GM23248 (cell line): ENCODE data around the gene ERN1. TPM values are rescaled to one million over a fixed set of nuclear protein-coding genes. Genes with fewer than 3 reads are reported as not detected.

Source experiments
- DNase-seq: peaks from one replicate; pipeline ENCODE4 v3.0.0-alpha.2; 2015
- H2AFZ ChIP-seq: fragments of 200-600 bp; sonication (generic); 2 replicates; pipeline ENCODE4 v1.6.1; 2016; ENCODE audit warnings: antibody characterized with exemption
- H3F3A ChIP-seq: fragments of 200-600 bp; sonication (generic); 2 replicates; pipeline ENCODE4 v1.6.1; 2016; ENCODE audit warnings: mild to moderate bottlenecking, antibody characterized with exemption, mixed run types; ENCODE audit not compliant: insufficient read depth
- H3K27ac ChIP-seq: fragments of 200-600 bp; sonication (generic); 2 replicates; pipeline ENCODE4 v1.5.1; 2016; ENCODE audit warnings: mild to moderate bottlenecking
- H3K27me3 ChIP-seq: fragments of 200-600 bp; sonication (generic); replicated peaks from 2 replicates; pipeline ENCODE4 v1.6.1; 2016; ENCODE audit warnings: mild to moderate bottlenecking; ENCODE audit not compliant: insufficient read depth
- H3K36me3 ChIP-seq: fragments of 200-600 bp; sonication (generic); 2 replicates; pipeline ENCODE4 v1.6.1; 2016; ENCODE audit warnings: low read depth, mild to moderate bottlenecking
- H3K4me1 ChIP-seq: fragments of 200-600 bp; sonication (generic); 2 replicates; pipeline ENCODE4 v1.6.1; 2016; ENCODE audit warnings: mild to moderate bottlenecking; ENCODE audit not compliant: insufficient read depth
- H3K4me2 ChIP-seq: fragments of 200-600 bp; sonication (generic); one replicate; pipeline ENCODE4 v1.6.1; 2016; ENCODE audit warnings: mild to moderate bottlenecking; ENCODE audit not compliant: unreplicated experiment
- H3K4me3 ChIP-seq: fragments of 200-600 bp; sonication (generic); 2 replicates; pipeline ENCODE4 v1.5.1; 2016; ENCODE audit warnings: mild to moderate bottlenecking
- H3K79me2 ChIP-seq: fragments of 200-600 bp; sonication (generic); 2 replicates; pipeline ENCODE4 v1.6.1; 2016; ENCODE audit warnings: mild to moderate bottlenecking; ENCODE audit not compliant: insufficient read depth
- H3K9ac ChIP-seq: fragments of 200-600 bp; sonication (generic); 2 replicates; pipeline ENCODE4 v1.6.1; 2016; ENCODE audit warnings: mild to moderate bottlenecking
- H3K9me2 ChIP-seq: fragments of 200-600 bp; sonication (generic); 2 replicates; pipeline ENCODE4 v1.6.1; 2016; ENCODE audit warnings: mixed run types, mild to moderate bottlenecking, moderate library complexity; ENCODE audit not compliant: insufficient read depth
- H3K9me3 ChIP-seq: fragments of 200-600 bp; sonication (generic); one replicate; pipeline ENCODE4 v1.6.1; 2017; ENCODE audit warnings: low read depth
- H4K20me1 ChIP-seq: fragments of 200-600 bp; sonication (generic); 2 replicates; pipeline ENCODE4 v1.6.0; 2016; ENCODE audit not compliant: insufficient read depth
- EZH2 ChIP-seq: fragments of 200-600 bp; sonication (generic); IDR thresholded peaks from 2 replicates; pipeline ENCODE4 v1.6.1; 2018; ENCODE audit warnings: antibody characterized with exemption, mild to moderate bottlenecking; ENCODE audit not compliant: insufficient read depth, poor library complexity, severe bottlenecking
- EZH2phosphoT487 ChIP-seq: fragments of 200-600 bp; sonication (generic); IDR thresholded peaks from 2 replicates; pipeline ENCODE4 v1.6.1; 2018; ENCODE audit warnings: antibody characterized with exemption, moderate library complexity, mild to moderate bottlenecking, low read depth; ENCODE audit not compliant: insufficient read depth
- WGBS, 2 experiments: methylation state at CpG; one replicate each; pipeline ENCODE4 v1.1.6; 2015 to 2017; ENCODE audit warnings: low lambda C conversion rate in 2 of 2, low coverage in 1 of 2; ENCODE audit errors: missing lambda C conversion rate in 2 of 2; 5-methylcytosine and 5-hydroxymethylcytosine counted together
- in situ Hi-C: fragments of 300-500 bp; cut with MboI; formaldehyde crosslinking; loops from 2 replicates; pipeline ENCODE4 v1.15.0; 2020
- polyA plus RNA-seq: library from polyadenylated mRNA; unstranded; fragments of >200 nt; fragmentation: Nextera tagmentation; extraction: Ambion mirVana; gene quantifications from 2 replicates; pipeline ENCODE4 v1.2.1, GENCODE V29; 2016
- total RNA-seq: library from RNA; depleted of rRNA; stranded (reverse); fragments of >200 nt; shearing (Covaris generic); gene quantifications from 2 replicates; pipeline ENCODE4 v1.2.3, GENCODE V29; 2014

Gene ERN1
- total and polyA plus RNA-seq, 2 experiments from 2014 or later, result 5.8 to 9.9 TPM

- H3K9ac ChIP-seq, result no peak overlapping the region
- H3K4me2 ChIP-seq, result no peak overlapping the region
- no peaks in the 10 kb centered on the region for H3K9me2 ChIP-seq
- H3K36me3 ChIP-seq, result no peaks in the 10 kb centered on the region
- H3K9me3 ChIP-seq, result no peaks in the 10 kb centered on the region
- TF ChIP-seq EZH2phosphoT487 (no peak), EZH2 (no peak)
- WGBS, 2 experiments, result 87 to 89% methylated on average over 4 of the region's 4 CpGs
- no peak overlapping the region for H3K27ac ChIP-seq
- peaks cover 18% of the 10 kb centered on the region for H3K4me1 ChIP-seq
- no peaks in the 10 kb centered on the region for H4K20me1 ChIP-seq
- DNase-seq, result no peak
- peaks cover 61% of the 10 kb centered on the region for H3K79me2 ChIP-seq
- no peaks in the 10 kb centered on the region for H3K27me3 ChIP-seq
- peaks cover 19% of the 10 kb centered on the region for H3F3A ChIP-seq
- in situ Hi-C loops, result no loop called here
- H3K4me3 ChIP-seq, result no peak overlapping the region
- no peak overlapping the region for H2AFZ ChIP-seq
Observed at GRCh38 chr17:64087252-64088005, 42.5 kb downstream of the ERN1 start.

GRCh38 chr17:64085650-64086005, 44.3 kb downstream of the ERN1 start:
- Histone ChIP-seq H3K9me2 (no peaks in the 10 kb centered on the region), H3K4me1 (peaks cover 26% of the 10 kb centered on the region), H3K27me3 (no peaks in the 10 kb centered on the region), H3K27ac (no peak overlapping the region), H3F3A (peaks cover 17% of the 10 kb centered on the region), H3K9me3 (no peaks in the 10 kb centered on the region), H3K79me2 (peaks cover 71% of the 10 kb centered on the region), H4K20me1 (no peaks in the 10 kb centered on the region), H3K4me2 (no peak overlapping the region), H3K36me3 (no peaks in the 10 kb centered on the region), H3K9ac (no peak overlapping the region), H3K4me3 (no peak overlapping the region), H2AFZ (no peak overlapping the region)
- 100% methylated on average over 2 of the region's 2 CpGs for WGBS, 2 experiments
- no peak for DNase-seq
- TF ChIP-seq EZH2phosphoT487 (no peak), EZH2 (no peak)
- in situ Hi-C loops, result no loop called here

- H3K27ac ChIP-seq, result no peak overlapping the region
- H3K4me2 ChIP-seq, result no peak overlapping the region
- no peak for TF ChIP-seq EZH2phosphoT487
- no peak for TF ChIP-seq EZH2
- no peaks in the 10 kb centered on the region for H3K36me3 ChIP-seq
- in situ Hi-C loops, result no loop called here
- H3K9ac ChIP-seq, result no peak overlapping the region
- no peaks in the 10 kb centered on the region for H3K9me2 ChIP-seq
- no peaks in the 10 kb centered on the region for H3K27me3 ChIP-seq
- peaks cover 68% of the 10 kb centered on the region for H3K79me2 ChIP-seq
- H4K20me1 ChIP-seq, result no peaks in the 10 kb centered on the region
- 80 to 82% methylated on average over 8 of the region's 8 CpGs for WGBS, 2 experiments
- H2AFZ ChIP-seq, result no peak overlapping the region
- H3F3A ChIP-seq, result peaks cover 16% of the 10 kb centered on the region; the same call in 1 of the 2 replicates
- H3K4me3 ChIP-seq, result no peak overlapping the region
- no peak for DNase-seq
- peaks cover 26% of the 10 kb centered on the region for H3K4me1 ChIP-seq
- H3K9me3 ChIP-seq, result no peaks in the 10 kb centered on the region
Observed at GRCh38 chr17:64084940-64085649, 44.8 kb downstream of the ERN1 start.

- Histone ChIP-seq H3K79me2 (peaks cover 60% of the 10 kb centered on the region), H3K9ac (no peak overlapping the region), H3F3A (peaks cover 16% of the 10 kb centered on the region; the same call in 1 of the 2 replicates), H3K4me1 (peaks cover 26% of the 10 kb centered on the region), H3K27me3 (no peaks in the 10 kb centered on the region), H2AFZ (no peak overlapping the region), H3K27ac (no peak overlapping the region), H4K20me1 (no peaks in the 10 kb centered on the region), H3K36me3 (0 out of 2 replicates have a peak, but pooled peaks cover 3% of the 10 kb centered on the region), H3K4me2 (no peak overlapping the region), H3K4me3 (no peak overlapping the region), H3K9me2 (no peaks in the 10 kb centered on the region), H3K9me3 (no peaks in the 10 kb centered on the region)
- WGBS, 2 experiments, result 65 to 66% methylated on average over 10 of the region's 10 CpGs
- TF ChIP-seq EZH2phosphoT487 (no peak), EZH2 (no peak)
- in situ Hi-C loops, result no loop called here
- DNase-seq, result peak; percentile 50
Observed at GRCh38 chr17:64084086-64084939, 45.6 kb downstream of the ERN1 start.
